Measurements from ENCODE around the gene ACAA1.
A peak's percentile ranks its signal among the peaks of the same experiment; 100 is the strongest.
"Not testable (repeated sequence)": the region's sequence is repeated elsewhere in the genome, so short reads cannot be mapped to it uniquely, and the experiment has no call there.

The ACAA1 gene

DNA sequence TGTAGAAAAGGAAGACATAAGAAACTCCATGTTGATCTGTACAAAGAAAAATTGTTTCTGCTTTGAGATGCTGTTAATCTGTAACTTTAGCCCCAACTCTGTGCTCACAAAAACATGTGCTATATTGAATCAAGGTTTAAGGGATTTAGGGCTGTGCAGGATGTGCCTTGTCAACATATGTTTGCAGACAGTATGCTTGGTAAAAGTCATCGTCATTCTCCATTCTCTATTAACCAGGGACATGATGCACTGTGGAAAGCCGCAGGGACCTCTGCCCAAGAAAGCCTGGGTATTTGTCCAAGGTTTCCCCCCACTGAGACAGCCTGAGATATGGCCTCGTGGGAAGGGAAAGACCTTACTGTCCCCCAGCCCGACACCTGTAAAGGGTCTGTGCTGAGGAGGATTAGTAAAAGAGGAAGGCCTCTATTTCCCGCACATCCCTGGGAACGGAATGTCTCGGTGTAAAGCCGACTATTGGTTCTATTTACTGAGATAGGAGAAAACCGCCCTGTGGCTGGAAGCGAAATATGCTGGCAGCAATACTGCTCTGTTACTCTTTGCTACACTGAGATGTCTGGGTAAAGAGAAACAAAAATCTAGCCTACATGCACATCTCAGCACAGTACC, 2.3 kb downstream of the ACAA1 start:
- DNase-seq, result not testable (repeated sequence)

GRCh38 chr3:38133557-38134405, 3.1 kb downstream of the ACAA1 start:
- DNase-seq, result no peak

DNA sequence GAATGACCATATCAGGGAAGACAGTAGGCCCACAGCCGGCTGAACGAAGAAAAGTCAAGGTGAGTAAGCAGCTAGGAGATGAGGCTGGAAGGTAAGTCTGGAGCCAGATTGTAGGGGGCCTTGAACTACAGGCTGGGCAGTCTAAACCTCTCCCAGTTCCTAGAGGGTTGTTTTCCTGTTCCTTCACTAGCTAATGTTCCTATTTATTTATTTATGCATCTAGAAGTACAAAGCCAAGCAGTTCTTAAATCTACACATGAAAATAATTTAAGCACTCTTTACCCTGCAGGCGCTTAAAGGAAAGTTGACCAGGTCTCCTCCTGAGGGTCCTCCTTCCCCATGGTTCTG, 3.7 kb downstream of the ACAA1 start:
- DNase-seq, result no peak

GRCh38 chr3:38131621-38132369, 5.1 kb downstream of the ACAA1 start:
- DNase-seq, result peak; percentile 44

GRCh38 chr3:38130631-38131065, 6.3 kb downstream of the ACAA1 start:
- DNase-seq, result no peak

- no peak for DNase-seq
These were observed 7.9 kb downstream of the ACAA1 start for GRCh38 chr3:38129058-38129457.

DNA sequence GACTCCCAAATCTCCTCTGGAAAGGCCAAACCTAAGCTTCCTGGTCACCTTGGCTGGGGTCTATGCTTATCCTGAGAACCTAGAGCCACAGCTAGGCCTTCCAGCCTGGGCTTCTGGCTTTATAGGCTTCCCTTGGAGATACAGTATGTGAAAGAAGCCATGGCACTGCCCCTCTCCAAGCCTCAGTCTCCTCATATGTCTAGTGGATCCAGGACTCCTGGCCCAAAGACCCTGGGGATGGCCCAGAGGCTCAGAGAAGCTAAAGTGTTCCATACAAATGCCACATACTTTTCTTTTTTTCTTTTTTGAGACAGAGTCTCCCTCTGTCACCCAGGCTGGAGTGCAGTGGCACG, 8.6 kb downstream of the ACAA1 start:
- DNase-seq, result no peak

DNA sequence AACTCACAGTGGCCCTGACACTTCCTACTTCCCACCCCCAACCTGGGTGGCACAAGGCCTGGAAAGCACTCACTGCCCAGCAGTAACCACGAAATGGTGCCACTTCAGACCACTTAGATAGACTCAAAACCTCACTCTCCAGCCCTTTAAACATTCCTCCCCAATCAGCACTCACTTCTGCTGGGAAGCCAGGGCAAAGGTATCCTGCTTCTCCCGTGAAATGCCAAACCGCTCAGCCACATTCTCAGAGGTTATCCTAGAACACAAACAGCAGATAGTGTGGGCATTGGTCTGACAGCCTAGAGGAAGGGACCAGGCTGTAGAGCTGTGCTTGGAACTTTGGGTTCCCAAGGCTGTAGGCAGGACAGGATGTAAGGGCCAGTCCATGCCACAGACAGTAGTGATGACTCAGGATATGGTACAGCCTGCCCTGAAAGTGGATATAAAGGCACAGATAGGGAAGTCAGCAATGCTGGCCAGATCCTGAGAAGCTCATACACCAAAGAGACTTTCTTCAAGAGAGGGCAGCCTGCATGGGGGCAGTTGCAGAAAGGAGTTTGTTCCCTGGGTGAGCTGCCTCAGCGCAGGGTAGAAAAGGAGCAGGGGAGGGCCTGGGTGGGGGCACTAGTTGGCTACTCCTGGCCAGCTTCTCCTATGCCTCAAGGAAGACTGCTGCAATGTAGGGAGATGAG, 9.2 kb downstream of the ACAA1 start:
- DNase-seq, result no peak

- DNase-seq, result no peak
These were observed 10.6 kb downstream of the ACAA1 start for GRCh38 chr3:38126121-38126892.

GRCh38 chr3:38125305-38126120, 11.4 kb downstream of the ACAA1 start:
- no peak for DNase-seq

GRCh38 chr3:38124324-38125122, 12.4 kb downstream of the ACAA1 start:
- DNase-seq, result no peak

GRCh38 chr3:38122712-38123290, 14.1 kb downstream of the ACAA1 start:
- no peak for DNase-seq

GRCh38 chr3:38121832-38122461, 15.0 kb downstream of the ACAA1 start:
- DNase-seq, result no peak

GRCh38 chr3:38121451-38121831, 15.5 kb downstream of the ACAA1 start:
- no peak for DNase-seq

- DNase-seq, result no peak
These were observed 16.1 kb downstream of the ACAA1 start for GRCh38 chr3:38120693-38121450.

DNA sequence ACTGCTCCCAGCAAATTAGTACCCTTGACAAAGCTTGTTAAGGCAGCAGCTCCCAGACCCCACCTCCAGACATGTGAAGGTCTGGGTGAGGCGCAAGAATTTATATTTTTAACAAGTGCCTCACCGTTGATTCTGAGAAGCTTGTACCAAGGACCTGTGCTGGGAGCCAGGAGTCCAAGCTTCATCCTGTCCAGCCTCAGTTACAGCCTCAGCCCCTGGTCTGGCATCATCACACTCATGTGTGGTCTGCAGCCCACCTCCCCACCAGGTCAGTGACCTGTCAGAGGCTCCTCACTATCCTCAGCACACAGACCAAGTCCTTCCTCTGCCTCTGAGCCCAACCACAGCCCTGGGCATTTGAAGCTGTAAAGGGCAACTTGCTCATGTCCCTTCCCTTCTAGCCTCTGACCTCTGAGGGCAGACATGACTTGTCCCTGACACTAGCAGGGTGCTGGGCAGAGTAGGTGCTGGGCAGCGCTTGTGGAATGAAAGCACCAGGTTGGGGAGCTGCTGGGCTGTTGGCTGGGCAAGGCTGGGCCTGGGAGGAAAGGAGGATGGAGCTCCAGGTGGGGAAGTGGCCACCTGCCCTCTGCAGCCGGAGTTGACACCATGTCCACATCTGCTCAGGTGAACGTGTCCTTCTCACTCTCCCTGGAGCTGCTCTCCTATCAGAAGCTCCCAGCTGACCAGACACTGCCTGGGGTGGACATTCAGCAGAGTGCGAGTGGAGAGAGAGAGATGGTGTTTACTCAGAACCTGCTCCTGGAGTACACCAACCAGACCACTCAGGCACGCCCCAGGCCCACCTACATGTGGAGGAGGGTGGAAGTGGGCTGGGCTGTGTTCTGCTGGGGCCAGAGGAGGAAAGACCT, 16.9 kb downstream of the ACAA1 start:
- DNase-seq, result no peak

GRCh38 chr3:38119248-38119544, 17.7 kb downstream of the ACAA1 start:
- no peak for DNase-seq
